NT2/D1 (cell line): Measurements from ENCODE around the gene MAP6.

ENCODE experiments used
- DNase-seq: peaks from one replicate; pipeline ENCODE4 v3.0.0-alpha.2; 2011; ENCODE audit warnings: low read depth, low spot score
- H3K27me3 ChIP-seq: 2 replicates; pipeline ENCODE4 v1.6.0; 2011; ENCODE audit warnings: mild to moderate bottlenecking; ENCODE audit not compliant: insufficient read length, insufficient read depth
- H3K36me3 ChIP-seq: 2 replicates; pipeline ENCODE4 v1.6.1; 2011; ENCODE audit warnings: mild to moderate bottlenecking, low read length, mixed read lengths; ENCODE audit not compliant: insufficient read depth, insufficient read length
- H3K4me1 ChIP-seq: 2 replicates; pipeline ENCODE4 v1.5.1; 2011; ENCODE audit not compliant: insufficient read depth, insufficient read length
- H3K4me3 ChIP-seq: 2 replicates; pipeline ENCODE4 v1.5.1; 2011; ENCODE audit warnings: low read depth; ENCODE audit not compliant: insufficient read length
- H3K9ac ChIP-seq: 2 replicates; pipeline ENCODE4 v1.6.0; 2011; ENCODE audit warnings: low read depth; ENCODE audit not compliant: insufficient read length
- H3K9me3 ChIP-seq: 2 replicates; pipeline ENCODE4 v1.5.1; 2011; ENCODE audit warnings: mild to moderate bottlenecking, low read length; ENCODE audit not compliant: insufficient read depth
- SUZ12 ChIP-seq: IDR thresholded peaks from 2 replicates; pipeline ENCODE4 v1.6.1; 2011; ENCODE audit not compliant: insufficient read length, insufficient read depth; ENCODE audit errors: extremely low read depth
- YY1 ChIP-seq: IDR thresholded peaks from 2 replicates; pipeline ENCODE4 v1.6.1; 2011; ENCODE audit not compliant: insufficient read length, insufficient read depth
- ZNF274 ChIP-seq: IDR thresholded peaks from 2 replicates; pipeline ENCODE4 v1.6.1; 2011; ENCODE audit warnings: mild to moderate bottlenecking, low read depth, low read length

Gene MAP6

GRCh38 chr11:75572744-75573143 lies 96.1 kb downstream of the MAP6 start:
- no peak for DNase-seq
- Histone ChIP-seq H3K4me3 (no peak overlapping the region), H3K4me1 (peaks cover 8% of the 10 kb centered on the region), H3K27me3 (no peaks in the 10 kb centered on the region), H3K9ac (no peak overlapping the region), H3K36me3 (peaks cover 68% of the 10 kb centered on the region), H3K9me3 (no peaks in the 10 kb centered on the region)
- TF ChIP-seq ZNF274 (no peak), YY1 (no peak), SUZ12 (no peak)

- DNase-seq: no peak
- Histone ChIP-seq H3K9me3 (no peaks in the 10 kb centered on the region), H3K4me3 (no peak overlapping the region), H3K9ac (no peak overlapping the region), H3K4me1 (peaks cover 8% of the 10 kb centered on the region), H3K36me3 (peaks cover 79% of the 10 kb centered on the region), H3K27me3 (no peaks in the 10 kb centered on the region)
- TF ChIP-seq SUZ12 (no peak), YY1 (no peak), ZNF274 (no peak)
These were observed 97.2 kb downstream of the MAP6 start for GRCh38 chr11:75571625-75572024.

GRCh38 chr11:75570559-75571139 lies 98.2 kb downstream of the MAP6 start:
- Histone ChIP-seq H3K4me3 (no peak overlapping the region), H3K9me3 (no peaks in the 10 kb centered on the region), H3K4me1 (peaks cover 8% of the 10 kb centered on the region), H3K36me3 (peaks cover 89% of the 10 kb centered on the region), H3K27me3 (no peaks in the 10 kb centered on the region), H3K9ac (no peak overlapping the region)
- DNase-seq: no peak
- TF ChIP-seq ZNF274 (no peak), YY1 (no peak), SUZ12 (no peak)

- peaks cover 19% of the 10 kb centered on the region for H3K4me1 ChIP-seq
- no peak for TF ChIP-seq ZNF274
- no peak for TF ChIP-seq YY1
- no peak for TF ChIP-seq SUZ12
- H3K36me3 ChIP-seq: peaks cover 96% of the 10 kb centered on the region
- no peaks in the 10 kb centered on the region for H3K27me3 ChIP-seq
- H3K9me3 ChIP-seq: no peaks in the 10 kb centered on the region
- DNase-seq: no peak
- H3K9ac ChIP-seq: no peak overlapping the region
- no peak overlapping the region for H3K4me3 ChIP-seq
These were observed 100.1 kb downstream of the MAP6 start for GRCh38 chr11:75568616-75569219.

- H3K9ac ChIP-seq: no peak overlapping the region
- TF ChIP-seq YY1: no peak
- H3K27me3 ChIP-seq: no peaks in the 10 kb centered on the region
- no peak overlapping the region for H3K4me3 ChIP-seq
- no peaks in the 10 kb centered on the region for H3K9me3 ChIP-seq
- H3K4me1 ChIP-seq: peaks cover 19% of the 10 kb centered on the region
- DNase-seq: no peak
- peaks cover 92% of the 10 kb centered on the region for H3K36me3 ChIP-seq
These were observed 100.9 kb downstream of the MAP6 start for GRCh38 chr11:75567971-75568370.

GRCh38 chr11:75566763-75567279 lies 102.0 kb downstream of the MAP6 start:
- no peak for DNase-seq
- Histone ChIP-seq H3K27me3 (no peaks in the 10 kb centered on the region), H3K4me3 (no peak overlapping the region), H3K9ac (peak overlapping the region; percentile 57), H3K9me3 (no peaks in the 10 kb centered on the region), H3K4me1 (peaks cover 19% of the 10 kb centered on the region), H3K36me3 (peaks cover 86% of the 10 kb centered on the region)
- no peak for TF ChIP-seq YY1
- no peak for TF ChIP-seq SUZ12
- TF ChIP-seq ZNF274: no peak

- H3K36me3 ChIP-seq: peaks cover 79% of the 10 kb centered on the region
These were observed 102.7 kb downstream of the MAP6 start for GRCh38 chr11:75565916-75566762.

More at GRCh38 chr11:75565916-75566762, 102.7 kb downstream of the MAP6 start:
- no peak for DNase-seq
- Histone ChIP-seq H3K4me3 (no peak overlapping the region), H3K4me1 (peaks cover 20% of the 10 kb centered on the region), H3K9ac (peak overlapping the region; percentile 57), H3K9me3 (no peaks in the 10 kb centered on the region), H3K27me3 (no peaks in the 10 kb centered on the region)
- TF ChIP-seq ZNF274 (no peak), YY1 (no peak), SUZ12 (no peak)
